GM21529 (cell line): Measurements from ENCODE around the gene CDH11.

Source experiments
- ATAC-seq: cut with Tn5 transposase; IDR thresholded peaks from one replicate; pipeline ENCODE4 v1.9.1; 2021; ENCODE audit not compliant: unreplicated experiment

Gene CDH11

GRCh38 chr16:65038100-65038499 is 83.8 kb downstream of the CDH11 start:
- no peak for ATAC-seq

DNA sequence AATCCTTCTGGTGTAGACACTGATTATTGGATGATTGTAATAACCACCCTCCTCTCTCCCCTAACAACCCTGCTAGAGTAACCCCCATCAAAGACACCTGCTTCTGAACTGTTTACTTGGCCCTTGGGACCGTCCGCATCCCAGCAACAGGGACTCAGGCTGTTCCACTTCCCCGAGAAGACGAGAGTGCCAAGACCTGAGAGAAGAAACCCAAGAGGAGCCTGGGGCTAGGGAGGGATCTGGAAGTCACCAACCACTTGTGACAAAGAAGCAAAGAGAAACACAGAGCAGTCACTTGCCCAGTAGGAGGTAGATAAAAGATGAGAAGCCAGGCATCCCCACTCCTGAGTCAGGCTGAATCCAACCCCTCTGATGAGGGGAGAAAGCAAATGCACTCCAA is 84.3 kb downstream of the CDH11 start:
- no peak for ATAC-seq

- no peak for ATAC-seq
Measured at GRCh38 chr16:65034915-65035314, 86.9 kb downstream of the CDH11 start.

- no peak for ATAC-seq
Measured at GRCh38 chr16:65032387-65032786, 89.5 kb downstream of the CDH11 start.

DNA sequence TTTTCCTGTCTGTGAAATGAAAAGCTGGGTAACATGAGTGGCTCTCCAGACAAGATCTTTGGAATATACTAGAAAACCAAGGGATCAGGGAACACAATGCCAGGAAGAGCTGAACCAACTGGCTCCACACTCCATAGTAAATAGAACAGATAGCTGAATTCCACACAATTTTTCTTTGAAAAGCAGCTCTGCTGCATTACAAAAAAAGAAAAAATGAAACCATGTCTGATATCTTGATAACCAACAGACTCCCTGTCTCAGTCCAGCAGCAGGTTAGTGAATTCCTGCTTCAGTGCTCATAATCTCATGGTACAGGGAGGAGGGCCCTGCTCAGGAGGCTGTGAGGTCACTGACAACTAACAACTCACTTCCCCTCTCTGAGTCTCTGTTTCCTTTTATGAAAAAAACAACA is 97.1 kb downstream of the CDH11 start:
- no peak for ATAC-seq

GRCh38 chr16:65023802-65024201 is 98.1 kb downstream of the CDH11 start:
- no peak for ATAC-seq

DNA sequence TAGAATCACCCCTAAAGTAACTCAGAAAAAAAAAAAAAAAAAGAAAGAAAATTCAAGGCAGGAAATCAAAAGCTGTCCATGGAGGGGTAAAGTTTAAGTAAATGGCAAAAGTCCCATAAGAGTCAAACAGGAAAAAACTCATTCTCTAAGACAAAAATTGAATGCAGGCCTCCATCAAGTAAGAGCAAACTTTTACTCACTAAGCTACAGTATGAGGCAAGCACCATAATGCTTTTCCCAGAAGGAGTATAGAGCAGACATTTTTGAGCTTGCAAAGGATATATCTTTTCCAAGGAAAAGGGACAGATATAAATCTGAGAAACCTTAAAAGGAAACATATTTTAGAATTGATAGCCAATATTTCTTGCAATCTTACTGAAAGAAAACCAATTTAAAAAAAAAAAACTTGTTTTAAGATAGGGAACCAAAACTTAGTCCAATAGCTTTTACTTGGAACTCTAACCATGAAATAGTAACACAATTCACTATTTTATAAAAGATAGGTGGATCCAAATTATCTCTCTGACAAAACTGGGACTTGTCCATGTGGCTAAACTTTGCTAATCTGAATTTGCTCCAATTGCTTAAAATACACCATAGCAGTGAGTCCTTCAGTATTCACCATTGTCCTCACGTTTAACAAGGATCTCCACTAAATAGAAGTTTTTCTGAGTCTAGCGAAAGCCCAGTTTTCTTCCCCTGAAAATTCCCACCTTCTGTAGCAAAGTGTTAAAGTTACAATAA is 99.8 kb downstream of the CDH11 start:
- no peak for ATAC-seq

DNA sequence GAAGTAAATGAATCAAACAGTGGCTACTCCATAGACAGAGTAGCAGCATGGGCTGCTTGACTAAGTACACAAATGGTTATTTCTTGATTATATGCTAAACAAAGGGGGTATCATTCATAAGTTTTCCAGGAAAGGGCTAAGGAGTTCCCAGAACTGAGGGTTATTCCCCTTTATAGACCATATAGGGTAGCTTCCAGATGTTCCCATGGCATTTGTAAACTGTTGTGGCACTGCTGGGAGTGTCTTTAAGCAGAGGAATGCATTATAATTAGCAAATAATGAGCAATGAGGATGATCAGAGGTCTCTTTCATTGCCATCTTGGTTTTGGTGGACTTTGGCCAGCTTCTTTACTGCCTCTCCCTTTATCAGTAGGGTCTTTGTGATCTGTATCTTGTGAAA is 105.1 kb downstream of the CDH11 start:
- no peak for ATAC-seq

GRCh38 chr16:65015599-65015998 is 106.3 kb downstream of the CDH11 start:
- ATAC-seq, result no peak

- no peak for ATAC-seq
Measured at GRCh38 chr16:65012357-65012756, 109.5 kb downstream of the CDH11 start.

- no peak for ATAC-seq
Measured at GRCh38 chr16:65010125-65010524, 111.7 kb downstream of the CDH11 start.

DNA sequence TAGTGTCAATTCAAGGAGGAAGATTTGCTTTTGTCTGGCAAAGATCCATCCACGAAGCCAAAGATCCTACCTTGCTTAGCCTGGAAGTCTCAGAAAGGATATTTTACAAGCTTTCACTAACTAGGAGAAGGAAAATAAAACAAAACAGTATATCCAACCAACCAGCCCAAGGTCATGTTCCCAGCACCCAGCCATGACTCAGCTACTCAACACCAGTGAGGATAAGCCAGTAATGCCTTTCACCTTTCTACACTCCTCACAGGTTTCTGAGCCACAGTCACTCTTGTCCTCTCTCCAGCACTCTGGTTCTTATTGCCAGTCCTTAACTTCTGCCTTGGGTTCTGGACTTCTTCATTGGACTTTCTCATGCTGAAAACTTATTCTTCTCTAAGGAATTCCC is 116.2 kb downstream of the CDH11 start:
- ATAC-seq, result no peak

GRCh38 chr16:65004570-65004969 is 117.3 kb downstream of the CDH11 start:
- no peak for ATAC-seq

DNA sequence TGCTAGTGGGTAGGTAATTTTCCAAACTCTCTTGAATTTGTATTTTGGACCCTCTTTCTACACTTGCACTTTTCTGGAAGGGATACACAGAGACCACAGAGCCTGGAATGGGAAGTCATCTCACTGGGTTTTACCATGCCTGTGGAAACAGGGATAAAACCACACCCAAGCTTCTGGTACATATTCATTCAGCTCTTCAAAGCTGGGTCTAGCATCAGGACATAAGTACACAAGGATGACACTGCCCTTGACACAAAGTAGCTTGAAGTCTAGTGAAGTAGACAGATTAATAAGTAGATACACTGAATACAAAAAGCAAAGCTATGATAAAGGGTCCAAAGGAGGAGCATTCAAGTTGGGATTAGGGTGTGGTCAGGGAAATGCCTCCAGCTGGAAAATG is 118.2 kb downstream of the CDH11 start:
- no peak for ATAC-seq

GRCh38 chr16:65002265-65002664 is 119.6 kb downstream of the CDH11 start:
- no peak for ATAC-seq

GRCh38 chr16:65000654-65001053 is 121.2 kb downstream of the CDH11 start:
- ATAC-seq, result no peak

GRCh38 chr16:64997751-64998150 is 124.1 kb downstream of the CDH11 start:
- no peak for ATAC-seq

- ATAC-seq, result no peak
Measured at GRCh38 chr16:64997121-64997520, 124.7 kb downstream of the CDH11 start.

GRCh38 chr16:64996641-64997040 is 125.2 kb downstream of the CDH11 start:
- no peak for ATAC-seq

- no peak for ATAC-seq
Measured at GRCh38 chr16:64993464-64993863, 128.4 kb downstream of the CDH11 start.

DNA sequence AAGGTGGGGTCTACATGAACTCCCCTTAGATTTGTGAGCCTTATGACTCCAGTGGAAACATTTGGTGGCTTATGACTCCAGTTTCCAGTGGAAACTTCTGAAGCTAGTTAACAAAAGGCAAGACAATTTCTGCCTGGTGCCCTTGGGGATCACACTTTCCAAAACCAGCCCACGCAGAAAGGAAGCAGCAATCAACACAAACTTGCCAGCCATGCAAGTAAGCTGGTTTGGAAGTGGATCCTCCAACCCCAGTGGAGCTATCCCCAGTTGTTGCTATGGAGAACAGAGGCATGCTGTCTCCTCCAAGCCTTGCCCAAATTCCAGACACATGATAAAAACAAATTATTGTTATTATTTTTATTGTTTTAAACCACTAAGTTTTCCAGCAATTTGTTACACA is 130.9 kb downstream of the CDH11 start:
- no peak for ATAC-seq

DNA sequence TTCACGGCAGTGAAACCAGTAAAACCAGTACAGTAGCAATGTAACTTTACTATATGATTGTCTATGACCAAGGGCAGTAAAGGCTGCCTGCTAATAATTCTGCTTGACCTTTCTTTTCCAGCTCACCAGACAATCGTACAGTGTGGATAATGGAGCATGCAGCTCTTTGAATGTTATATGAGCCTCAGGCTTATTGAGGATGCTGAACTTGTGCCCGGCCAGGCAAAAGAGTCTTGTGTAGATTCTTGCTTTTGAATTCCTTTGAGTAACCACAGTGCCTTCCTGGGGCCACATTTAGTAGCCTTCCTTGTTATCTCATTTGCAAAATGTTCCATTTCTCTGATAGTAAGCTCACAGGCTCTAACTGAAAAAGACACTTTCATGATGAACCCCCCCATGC is 131.8 kb downstream of the CDH11 start:
- ATAC-seq, result no peak

GRCh38 chr16:64989050-64989449 is 132.8 kb downstream of the CDH11 start:
- no peak for ATAC-seq
